ENCODE results near the gene ARL14EP.
A peak's percentile ranks its signal among the peaks of the same experiment; 100 is the strongest.

ARL14EP gene

DNA sequence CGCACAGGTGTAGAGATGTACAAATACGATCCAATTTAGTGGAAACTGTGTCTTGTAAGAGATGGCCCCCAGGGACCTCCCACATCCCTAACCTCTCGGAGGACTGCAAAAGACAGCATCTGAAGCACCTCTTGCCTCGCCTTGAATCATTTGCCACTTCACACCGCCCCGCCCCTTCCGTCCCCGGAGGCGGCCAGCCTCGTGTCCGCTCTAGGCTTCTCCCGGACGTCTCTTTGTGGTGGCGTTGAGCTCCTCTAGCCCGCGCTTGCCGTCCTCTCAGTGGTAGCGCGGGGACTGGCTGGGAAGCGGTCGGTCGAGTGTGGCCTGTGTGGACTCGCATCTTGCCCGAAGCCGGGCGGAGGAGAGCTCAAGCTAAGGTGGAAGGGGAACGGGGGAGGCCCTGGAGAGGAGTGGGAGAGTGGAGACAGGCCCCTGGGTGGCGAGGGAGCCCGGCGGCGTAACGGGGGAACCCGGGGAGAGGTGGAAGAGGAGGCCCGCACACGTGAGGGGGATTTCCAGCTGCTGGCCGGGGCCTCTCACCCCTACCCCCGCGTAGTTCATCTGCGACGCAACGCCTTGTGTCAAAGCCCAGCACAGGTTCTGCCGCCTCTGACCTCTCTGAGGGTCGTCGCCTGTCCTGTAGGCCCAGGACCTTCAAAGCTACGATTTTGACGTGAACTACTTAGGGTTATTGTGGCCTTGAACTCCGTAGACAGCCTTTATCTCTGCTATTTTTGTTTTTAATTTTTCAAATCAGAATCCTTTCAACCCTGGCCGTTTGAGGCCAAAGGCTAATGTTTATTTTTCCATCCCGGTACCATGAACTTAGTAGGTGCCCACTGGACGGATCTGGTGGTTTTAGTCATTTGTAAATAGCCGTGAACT, at the start of gene ARL14EP:
Gene ARL14EP (plus strand): TSS at position 279 of the 885 bp plus-strand sequence. CDS start 7,845 bp downstream, outside the sequence.
- DNase-seq (ENCODE audit: low read depth in 2 of 2): peak; percentile 81 to 88

DNA sequence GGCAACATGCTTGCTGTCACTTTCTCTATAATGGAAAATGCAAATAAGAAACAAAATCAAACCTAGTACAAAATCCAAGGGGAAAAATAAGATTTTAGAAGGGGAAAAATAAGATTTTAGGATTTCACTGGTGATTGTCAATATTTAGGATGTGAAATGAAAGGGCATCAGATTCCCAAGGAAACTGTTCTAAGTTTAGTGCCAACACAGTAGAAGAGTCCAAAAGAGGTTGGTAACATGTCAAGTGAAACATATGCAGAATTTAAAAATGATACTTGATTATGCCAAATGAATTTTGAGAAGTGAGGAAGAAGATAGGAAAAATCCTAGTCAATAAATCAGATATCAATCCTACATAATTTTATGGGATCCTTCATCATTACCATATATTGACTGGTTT, 45.7 kb upstream of the ARL14EP start:
- no peak for DNase-seq (ENCODE audit: low read depth in 2 of 2)

DNA sequence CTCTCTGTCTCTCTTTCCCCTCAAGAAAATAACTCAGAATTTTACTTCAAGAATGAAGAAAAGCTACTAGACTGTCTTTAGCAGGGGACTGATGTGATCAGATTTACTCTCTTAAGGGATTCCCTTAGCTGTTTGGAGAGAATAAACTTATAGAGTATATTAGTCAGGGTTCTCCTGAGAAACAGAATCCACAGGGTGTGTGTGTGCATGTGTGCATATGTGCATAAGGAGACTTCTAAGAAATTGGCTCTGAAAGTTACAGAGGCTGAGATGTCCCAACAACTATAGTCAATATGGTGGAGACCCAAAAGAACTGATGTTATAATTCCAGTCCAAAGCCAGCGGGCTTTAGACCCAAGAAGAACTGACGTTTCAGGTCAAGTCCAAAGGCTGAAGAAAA, 43.1 kb upstream of the ARL14EP start:
- DNase-seq (ENCODE audit: low read depth in 2 of 2): no peak

DNA sequence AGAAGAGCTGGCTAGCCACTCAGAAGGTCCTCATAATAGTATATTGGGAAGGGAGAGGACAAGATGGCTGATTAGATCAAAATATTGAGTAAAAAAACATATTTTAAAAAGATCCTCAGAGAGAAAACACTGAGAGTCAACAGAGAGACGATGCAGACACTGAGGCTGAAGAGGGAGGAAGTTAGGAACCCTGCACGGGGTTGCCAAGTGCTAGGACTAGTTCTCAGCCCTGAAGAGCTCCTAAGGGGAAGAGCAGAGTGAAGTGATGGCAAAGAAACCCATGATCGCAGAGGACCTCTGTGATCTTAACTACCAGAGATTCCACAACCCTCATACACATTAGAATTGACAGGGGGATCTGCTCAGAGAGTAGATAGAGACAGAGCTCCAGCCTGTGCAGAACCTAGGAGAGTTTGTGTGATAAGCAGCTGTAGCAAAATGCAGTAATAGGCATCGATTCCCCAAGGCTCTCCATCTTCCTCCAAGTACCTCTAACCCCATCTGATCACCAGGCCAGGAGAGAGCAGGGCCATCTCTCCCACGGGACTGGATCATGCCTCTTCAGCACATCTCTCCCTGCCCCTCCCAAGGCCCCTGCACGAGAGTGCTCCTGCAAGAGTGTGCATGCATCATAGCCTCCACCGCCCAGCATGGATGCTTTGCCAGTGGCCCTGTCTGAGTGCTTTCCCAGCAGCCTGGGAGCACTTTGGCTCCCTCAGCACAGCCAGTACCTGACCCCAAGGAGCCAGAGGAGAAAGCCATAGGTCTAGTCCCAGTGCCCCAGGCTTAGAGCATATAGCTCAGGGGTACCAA, 41.2 kb upstream of the ARL14EP start:
- no peak for DNase-seq (ENCODE audit: low read depth in 2 of 2)

DNA sequence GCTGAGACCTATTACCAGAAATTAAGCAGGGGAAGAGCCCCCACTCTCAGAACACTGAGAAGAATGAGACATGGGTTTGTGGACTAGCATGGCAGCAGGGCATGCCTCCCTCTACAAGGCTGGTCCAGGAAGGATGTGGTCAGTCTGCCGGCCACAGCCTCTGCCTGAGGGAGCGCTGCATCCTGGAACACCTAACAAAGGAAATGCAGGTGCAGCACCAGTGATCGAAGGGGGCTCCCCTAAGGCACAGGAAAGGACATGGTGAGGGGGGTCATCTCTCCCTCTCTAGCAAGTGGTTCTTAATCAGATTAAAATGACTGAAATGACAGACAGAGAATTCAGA, 40.6 kb upstream of the ARL14EP start:
- DNase-seq (ENCODE audit: low read depth in 2 of 2): peak in 1 of 2 donors; percentile 4

DNA sequence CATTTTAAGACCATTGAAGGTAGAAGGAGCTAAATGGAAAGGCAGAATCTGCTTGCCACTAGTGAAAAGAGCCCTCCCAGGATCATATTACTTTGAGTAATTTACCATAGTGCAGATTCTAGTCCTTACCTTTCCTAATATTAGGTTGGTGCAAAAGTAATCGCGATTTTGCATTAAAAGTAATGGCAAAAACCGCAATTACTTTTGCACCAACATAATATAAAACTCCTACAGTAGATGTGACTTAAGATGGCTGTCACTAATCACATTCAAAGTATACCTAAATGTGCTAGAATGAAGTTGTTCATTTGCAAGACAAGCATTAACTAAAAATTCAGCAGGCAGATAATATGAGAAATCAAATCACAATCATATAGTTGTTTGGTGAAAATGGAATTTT, 38.1 kb upstream of the ARL14EP start:
- no peak for DNase-seq (ENCODE audit: low read depth in 2 of 2)

DNA sequence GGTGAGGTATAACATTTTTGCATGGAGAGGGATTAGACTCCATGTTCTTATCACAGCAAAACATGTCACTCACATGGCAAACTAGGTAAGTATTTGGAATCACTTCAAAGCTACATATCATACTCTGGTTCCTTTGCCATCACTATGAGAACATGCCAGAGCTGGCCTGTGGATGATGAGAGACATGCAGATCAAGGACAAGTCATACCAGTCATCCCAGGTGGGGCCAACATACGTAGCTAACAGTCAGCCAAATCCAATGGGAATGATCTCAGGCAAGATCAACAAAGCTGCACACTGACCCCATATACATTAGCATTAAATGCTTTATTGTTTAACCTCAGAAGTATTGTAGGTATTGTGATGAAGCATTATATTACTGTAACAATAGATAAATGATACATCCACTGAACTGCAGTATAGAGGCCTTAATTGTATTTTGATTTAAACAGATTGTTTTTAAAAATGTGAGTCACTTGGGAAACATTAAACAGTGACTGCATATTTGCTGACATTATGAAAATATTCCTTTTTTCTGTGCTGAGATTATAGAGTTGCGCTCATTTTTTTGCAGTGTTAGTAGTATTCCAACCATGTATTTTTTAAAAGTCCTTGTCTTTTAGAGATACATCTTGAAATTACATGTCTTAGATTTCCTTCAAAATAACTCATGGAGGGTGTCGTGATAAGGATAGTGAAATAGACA, 37.3 kb upstream of the ARL14EP start:
- no peak for DNase-seq (ENCODE audit: low read depth in 2 of 2)

DNA sequence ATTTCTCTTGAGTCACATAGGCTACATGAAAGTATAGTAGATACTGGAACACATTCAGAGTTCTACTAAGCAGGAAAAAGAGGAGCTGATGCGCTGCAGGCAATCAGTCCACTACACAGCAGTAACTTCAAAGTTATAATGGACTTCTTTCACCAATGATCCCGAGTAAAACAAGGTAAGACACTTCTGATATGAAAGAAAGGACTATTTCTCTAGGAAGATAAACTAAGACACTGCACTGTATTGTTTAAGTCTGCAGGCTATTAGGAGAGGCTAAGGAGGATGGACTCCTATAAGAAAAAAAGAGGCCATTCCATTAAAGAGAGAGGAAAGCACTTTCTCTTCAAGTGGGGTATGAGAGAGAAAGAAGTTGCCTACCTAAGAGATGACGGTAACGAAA, 31.6 kb upstream of the ARL14EP start:
- DNase-seq (ENCODE audit: low read depth in 2 of 2): no peak

DNA sequence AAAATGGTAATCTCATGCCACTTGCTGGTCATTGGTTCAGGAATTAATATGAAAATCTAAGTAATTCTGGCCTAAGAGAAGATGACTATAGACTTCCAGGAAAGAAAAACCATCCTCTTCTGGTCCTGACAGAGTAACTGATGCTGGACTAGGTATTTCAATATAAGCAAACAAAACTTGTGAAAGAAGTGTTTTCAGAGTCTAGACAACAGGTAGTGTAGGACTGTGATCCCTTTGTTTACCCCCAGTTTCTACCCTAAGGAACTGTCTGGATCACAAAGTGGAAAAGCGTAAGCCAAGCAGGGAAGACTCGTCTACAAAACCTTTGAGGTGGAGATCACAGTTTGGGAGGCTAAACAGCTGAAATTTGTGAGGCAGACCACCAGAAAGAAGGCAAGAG, 30.4 kb upstream of the ARL14EP start:
- no peak for DNase-seq (ENCODE audit: low read depth in 2 of 2)

DNA sequence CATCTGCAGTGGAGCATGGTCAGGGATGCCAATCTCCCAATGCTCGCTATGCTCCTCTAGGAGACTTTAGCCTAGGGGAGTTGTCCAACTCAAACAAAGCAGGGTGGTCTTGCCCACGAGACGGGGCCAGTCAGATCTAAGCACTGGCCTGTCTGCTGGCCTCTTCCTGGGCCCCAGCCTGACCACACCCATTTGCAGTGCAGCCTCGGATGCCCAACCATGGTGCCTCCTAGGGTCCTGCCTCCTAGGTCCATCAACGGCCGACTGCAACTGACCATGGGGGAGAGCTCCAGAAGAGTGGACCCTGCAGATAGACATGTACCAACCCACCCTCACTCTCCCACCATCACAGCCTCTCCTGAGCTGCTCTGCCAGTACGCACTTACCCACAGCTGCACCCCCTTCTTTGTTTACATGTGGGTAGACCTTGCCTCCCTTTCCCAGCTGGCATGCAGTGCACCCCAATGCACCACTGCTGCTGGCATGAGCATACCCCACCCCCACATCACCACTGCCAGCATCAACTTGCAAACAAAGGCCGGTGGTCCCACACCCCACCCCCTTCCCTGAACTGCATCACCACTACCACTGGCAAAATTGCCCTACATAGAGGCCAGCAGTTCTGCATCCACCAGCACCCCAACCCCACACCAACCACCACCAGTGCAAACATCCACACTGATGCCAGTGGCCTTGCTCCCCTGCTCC, 27.6 kb upstream of the ARL14EP start:
- DNase-seq (ENCODE audit: low read depth in 2 of 2): no peak

DNA sequence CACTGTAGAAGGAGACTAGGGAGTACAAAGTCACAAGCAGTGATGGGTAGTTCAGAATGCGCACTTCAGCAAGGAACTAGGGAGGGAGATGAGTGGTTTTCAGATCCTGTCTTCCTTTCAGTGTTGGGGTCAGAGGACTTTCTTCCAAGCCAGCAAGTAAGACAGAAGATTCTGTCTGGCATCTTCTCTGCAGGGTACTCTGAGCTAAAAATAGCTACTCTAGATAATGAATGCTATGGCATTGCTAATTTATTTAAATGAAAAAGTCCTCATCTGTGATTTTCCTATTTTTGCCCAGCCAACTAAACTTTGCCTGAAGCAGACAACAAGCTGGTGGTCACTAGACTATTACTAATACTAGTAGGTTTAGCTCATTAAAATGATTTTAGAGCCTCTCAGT, 18.3 kb upstream of the ARL14EP start:
- DNase-seq (ENCODE audit: low read depth in 2 of 2): no peak

DNA sequence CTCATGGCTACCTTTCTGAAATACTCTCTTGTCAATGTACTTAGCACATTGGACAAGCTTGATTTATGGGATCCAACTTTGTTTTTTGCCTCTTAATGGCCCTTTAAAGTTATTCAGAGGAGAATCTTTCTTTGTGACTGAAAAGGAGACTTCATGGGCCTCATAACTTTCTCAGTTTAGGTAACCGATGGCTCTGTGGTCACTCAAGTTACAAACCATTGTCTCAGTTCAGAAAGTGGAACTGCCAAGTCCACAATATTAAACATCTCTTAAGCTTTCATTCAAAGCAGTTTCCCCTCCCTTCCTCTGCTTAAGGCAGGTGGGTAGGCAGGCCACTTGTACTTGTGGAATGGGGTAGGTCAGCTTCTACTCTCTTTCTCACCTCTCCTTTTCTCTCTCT, 12.3 kb upstream of the ARL14EP start:
- no peak for DNase-seq (ENCODE audit: low read depth in 2 of 2)

DNA sequence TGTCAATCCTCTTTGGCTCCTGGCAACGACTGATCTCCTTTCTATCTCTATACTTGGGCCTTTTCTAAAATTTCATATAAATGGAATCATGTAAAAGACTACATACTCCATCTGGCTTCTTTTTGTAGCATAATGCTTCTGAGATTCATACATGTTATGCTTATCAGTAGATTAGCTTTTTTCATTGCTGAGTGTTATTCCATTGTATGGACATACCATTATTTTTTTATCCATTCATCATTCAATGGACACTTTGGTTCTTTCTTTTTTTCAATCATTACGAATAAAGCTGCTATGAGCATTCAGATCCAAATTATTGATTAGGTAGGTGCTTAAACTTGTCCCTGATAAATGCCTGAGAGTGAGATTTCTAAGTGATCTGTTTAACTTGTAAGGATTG, 11.7 kb upstream of the ARL14EP start:
- no peak for DNase-seq (ENCODE audit: low read depth in 2 of 2)

DNA sequence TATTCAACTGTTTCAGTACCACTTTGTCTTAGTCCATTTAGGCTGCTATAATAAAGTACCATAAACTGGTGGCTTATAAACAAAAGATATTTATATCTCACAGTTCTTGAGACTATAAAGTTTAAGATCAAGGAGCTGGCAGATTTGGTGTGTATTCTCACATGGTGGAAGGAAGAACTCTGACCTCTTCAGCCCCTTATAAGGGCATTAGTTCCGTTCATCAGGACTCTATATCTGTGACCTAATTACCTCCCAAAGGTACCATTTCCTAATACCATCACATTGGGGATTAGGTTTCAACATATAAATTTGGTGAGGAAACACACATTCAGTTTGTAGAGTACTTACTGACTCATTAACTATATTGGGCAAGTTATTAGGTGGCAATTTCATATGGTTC, 10.7 kb upstream of the ARL14EP start:
- DNase-seq (ENCODE audit: low read depth in 2 of 2): no peak

DNA sequence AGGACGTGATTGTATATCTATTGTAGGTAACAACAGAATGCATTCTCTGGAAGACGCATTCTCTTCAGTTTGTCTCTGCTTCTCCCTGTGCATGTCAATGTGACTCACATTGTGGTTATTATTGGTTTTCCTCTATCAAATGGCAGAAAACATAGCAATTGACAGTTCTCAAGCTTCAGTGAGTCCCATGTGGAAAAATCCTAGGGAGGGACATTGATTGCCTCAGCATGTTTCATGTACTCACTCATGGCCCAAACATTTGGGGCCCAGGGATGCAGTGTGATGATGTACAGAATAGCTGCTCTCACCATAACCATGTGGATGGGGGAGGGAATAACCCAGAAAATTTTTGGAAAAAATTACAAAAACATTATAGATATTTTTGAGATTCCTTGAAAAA, 9.3 kb upstream of the ARL14EP start:
- DNase-seq (ENCODE audit: low read depth in 2 of 2): no peak

DNA sequence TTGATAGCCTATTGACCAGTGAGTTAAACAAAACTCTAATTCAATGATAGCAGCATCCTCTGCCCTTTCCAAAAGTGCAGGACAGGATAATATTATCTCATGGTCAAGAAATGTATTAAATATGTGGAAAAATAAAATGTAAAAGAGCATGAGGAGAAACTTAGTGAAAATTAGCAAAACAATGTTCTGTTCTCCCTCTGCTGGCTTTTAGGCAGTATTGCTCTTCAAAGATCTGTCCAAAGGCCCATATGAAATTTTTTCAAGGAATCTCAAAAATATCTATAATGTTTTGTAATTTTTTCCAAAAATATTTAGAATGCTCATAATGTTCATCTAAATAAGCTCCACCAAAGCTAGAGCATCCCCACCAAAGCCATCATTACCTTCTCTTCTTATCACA, 8.3 kb upstream of the ARL14EP start:
- no peak for DNase-seq (ENCODE audit: low read depth in 2 of 2)

DNA sequence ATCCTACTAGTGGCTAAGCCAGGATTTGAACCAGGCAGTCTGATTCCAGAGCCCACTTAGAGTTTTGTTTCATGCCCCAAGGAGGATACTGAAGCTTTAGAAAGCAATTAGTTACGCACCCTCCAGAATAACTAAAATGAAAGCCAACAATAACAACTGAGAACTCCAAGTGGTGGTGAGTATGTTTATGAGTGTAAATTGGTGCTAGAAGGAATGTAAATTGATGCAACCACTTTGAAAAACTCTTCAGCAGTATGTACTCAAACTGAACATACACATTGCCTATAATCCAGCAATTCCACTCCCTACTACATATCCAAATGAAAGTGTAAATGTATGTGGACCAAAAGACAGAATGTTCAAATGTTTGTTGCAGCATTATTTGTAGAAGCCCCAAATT, 6.7 kb upstream of the ARL14EP start:
- DNase-seq (ENCODE audit: low read depth in 2 of 2): no peak

DNA sequence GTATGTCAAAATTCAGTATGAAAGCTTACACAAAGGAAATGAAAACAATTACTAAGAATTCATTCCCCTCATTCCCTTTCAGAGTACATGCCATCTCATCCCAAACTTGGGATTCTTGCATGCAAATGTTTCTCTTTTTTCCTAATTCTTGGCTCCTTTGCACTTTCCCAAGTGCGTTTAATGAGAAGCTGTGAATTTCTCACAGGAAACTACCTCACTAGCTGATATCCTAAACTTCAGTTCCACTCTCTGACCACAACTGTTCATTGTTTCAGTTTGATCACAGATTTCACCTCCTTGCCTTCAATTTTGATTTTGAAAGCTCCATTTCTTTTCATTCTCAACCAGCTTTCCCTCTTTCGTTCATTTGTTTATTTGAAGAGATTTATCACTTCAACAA, 5.9 kb upstream of the ARL14EP start:
- no peak for DNase-seq (ENCODE audit: low read depth in 2 of 2)

DNA sequence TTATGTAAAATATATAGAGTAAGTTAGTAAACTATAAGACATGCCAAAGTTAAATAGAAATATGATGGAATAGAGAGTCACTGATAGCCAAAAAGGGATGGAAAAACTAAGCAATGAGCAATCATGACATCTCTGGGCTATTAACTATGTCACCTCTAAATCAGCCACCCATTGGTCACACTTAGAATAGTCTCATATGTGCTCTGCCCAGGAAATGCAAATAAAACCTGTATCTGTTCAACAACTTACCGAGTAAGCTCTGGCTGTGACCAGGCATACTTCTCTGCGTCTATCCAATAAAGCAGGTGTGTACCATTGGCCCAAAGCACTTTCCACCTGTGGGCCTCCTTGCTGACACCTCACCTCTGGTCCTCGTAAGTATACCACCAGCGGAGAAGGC, 1.6 kb upstream of the ARL14EP start:
- no peak for DNase-seq (ENCODE audit: low read depth in 2 of 2)

DNA sequence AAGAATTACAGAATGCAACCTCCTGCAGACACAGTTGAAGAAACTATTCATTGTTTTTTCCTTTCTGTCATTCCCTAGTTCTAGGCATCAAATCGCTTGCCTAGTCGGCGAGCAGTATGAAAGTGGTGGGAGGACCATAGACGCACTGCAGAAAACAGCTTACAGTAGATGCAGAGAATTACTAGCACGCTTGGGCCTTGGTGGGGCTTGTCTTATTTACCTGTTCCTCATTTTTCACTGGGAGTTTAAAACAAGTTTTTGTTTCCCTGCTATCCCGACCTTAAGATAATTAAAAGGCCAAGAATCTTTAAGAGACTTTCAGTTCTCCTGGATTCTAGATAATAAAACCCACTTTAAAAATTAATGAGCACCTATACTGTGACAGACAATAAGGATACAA, 713 bp upstream of the ARL14EP start:
- DNase-seq (ENCODE audit: low read depth in 2 of 2): no peak

DNA sequence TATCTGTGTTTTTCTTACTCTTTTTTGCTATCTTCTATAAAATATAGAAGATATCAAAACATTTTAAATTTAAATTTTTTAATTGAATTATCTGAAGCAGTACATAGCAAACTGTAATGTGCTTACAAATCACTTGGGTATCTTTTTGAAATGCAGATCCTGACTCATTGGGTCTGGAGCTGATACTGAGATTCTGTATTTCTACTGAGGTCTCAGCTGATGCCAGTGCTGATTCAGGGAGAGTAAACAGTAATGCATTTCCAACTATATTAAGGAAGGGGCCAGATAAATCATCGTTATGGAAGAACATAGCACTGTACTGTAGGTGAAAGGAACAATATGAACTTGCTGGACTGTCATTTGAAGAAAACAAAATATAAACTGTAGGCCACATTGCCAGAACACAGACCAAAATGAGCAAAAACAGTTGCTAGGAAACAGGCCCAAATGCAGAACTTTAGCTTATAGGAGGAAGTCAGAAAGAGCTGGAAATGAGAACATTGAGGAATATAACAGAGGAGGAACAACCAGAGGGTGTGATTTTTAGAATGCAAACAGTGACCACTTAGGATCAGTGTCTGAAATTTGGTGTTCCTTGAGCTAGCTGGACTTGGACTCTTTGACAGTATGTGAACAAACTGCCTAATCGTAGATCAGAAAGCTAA, 3.3 kb downstream of the ARL14EP start:
- DNase-seq (ENCODE audit: low read depth in 2 of 2): no peak
